ENCODE measurements around the gene NRP1.
A peak's percentile ranks its signal among the peaks of the same experiment; 100 is the strongest.
"Not testable (repeated sequence)": the region's sequence is repeated elsewhere in the genome, so short reads cannot be mapped to it uniquely, and the experiment has no call there.

NRP1 gene

DNA sequence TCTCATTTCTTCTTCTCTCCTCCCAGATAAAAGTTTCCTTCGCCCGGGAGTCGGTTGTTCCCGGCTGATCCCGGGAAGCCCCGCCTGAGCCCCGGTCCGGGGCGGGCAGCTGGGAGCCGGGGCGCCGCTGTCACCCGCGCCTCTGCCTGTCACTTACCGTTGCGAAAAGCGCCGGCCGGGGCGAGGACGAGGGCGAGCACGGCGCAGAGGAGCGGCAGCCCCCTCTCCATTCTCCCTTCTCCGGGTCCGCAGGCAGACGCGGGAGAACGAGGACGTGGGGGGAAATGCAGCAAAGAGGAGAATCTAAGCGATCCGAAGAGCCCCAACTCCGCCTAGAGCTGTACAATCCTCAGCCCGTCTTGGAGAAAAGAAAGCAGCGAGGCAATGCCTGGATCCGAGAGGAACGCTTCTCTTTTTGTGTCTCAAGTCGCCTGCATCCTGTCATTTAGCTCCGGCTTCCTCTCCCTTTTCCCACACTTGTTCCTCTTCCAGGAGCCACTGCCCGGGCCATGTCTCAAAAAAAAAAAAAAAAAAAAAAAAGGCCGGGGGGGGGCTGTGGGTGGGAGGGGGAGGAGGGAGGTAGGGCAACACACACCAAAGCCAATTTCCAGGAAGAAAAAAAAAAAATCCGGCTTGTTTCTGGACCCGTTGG is at the start of gene NRP1:
NRP1 (minus strand) TSS at position 515 of the 652 bp plus-strand sequence; CDS start at position 230, 285 bp downstream.
- Histone ChIP-seq H3K27me3 (ENCODE audit: control insufficient read depth in 1 of 2, insufficient read depth in 2 of 2, low read length in 2 of 2) (no peaks in the 10 kb centered on the region), H3K9me3 (ENCODE audit: control insufficient read depth in 2 of 2, low read length in 2 of 2) (no peaks in the 10 kb centered on the region), H3K36me3 (ENCODE audit: control insufficient read depth in 2 of 2, insufficient read depth in 2 of 2, low read length in 2 of 2) (peaks cover 0 to 4% of the 10 kb centered on the region in 2 donors), H3K4me1 (ENCODE audit: control insufficient read depth, insufficient read depth, low read length) (peaks cover 29% of the 10 kb centered on the region), H3K4me3 (ENCODE audit: low read length in 2 of 2) (peak within 1 kb of the TSS; percentile 77 to 85), H3K9ac (ENCODE audit: low read length in 2 of 2) (peak within 1 kb of the TSS; percentile 63 to 79), H3K27ac (ENCODE audit: low read length) (peak within 1 kb of the TSS; percentile 72)

DNA sequence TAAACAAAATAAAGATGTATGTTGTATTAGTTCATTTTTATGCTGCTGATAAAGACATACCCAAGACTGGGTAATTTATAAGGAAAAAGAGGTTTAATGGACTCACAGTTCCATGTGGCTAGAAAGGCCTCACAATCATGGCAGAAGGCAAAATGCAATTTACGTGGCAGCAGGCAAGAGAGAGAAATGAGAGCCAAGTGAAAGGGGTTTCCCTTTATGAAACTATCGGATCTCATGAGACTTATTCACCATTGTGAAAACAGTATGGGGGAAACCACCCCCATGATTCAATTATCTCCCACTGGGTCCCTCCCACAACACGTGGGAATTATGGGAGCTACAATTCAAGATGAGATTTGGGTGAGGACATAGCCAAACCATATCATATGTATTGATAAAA is 49.7 kb upstream of the NRP1 start:
- H3K27ac ChIP-seq (ENCODE audit: low read length); H3K9me3 ChIP-seq (ENCODE audit: control insufficient read depth in 2 of 2, low read length in 2 of 2); H3K4me3 ChIP-seq (ENCODE audit: low read length in 2 of 2); H3K9ac ChIP-seq (ENCODE audit: low read length in 2 of 2); H3K4me1 ChIP-seq (ENCODE audit: control insufficient read depth, insufficient read depth, low read length); H3K36me3 ChIP-seq (ENCODE audit: control insufficient read depth in 2 of 2, insufficient read depth in 2 of 2, low read length in 2 of 2); H3K27me3 ChIP-seq (ENCODE audit: control insufficient read depth in 1 of 2, insufficient read depth in 2 of 2, low read length in 2 of 2): not testable (repeated sequence)

DNA sequence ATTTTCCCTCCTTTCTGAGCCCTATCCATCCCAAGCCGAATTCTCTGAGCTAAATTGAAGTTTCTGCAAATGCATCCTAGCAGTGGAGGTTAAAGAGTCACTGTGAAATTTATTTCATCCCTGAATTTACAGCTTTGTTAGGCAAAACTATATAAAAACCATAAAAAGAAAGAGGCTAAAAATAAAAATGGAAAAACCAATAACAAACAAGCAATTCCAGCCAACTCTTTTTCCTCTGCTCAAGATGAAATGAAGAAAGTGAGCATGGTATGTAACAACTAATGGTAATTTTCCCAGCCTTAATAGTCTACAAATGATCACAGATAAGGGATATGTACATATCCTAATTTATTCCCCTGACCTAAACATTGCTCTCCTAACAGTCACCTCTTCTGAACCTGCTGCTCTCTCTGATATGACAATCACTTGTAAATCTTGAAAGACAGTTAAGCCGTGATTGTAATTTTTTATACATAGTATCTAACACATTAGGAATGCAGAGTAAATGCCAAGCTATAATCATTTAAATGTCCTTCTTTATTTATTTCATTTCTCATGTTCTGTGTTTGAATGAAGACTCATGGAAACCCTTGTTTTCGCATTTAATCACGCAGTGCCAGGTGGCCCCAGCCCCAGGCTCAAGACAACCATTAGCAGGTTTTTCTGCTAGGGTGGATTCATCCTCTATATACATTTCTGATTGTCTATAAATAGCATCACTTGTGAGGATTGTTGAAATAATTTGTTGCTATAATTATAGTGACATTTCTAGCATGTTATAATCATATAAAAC is 48.6 kb upstream of the NRP1 start:
- no peaks in the 10 kb centered on the region for H3K36me3 ChIP-seq (ENCODE audit: control insufficient read depth in 2 of 2, insufficient read depth in 2 of 2, low read length in 2 of 2)
- no peak overlapping the region for H3K27ac ChIP-seq (ENCODE audit: low read length)
- H3K27me3 ChIP-seq (ENCODE audit: control insufficient read depth in 1 of 2, insufficient read depth in 2 of 2, low read length in 2 of 2): no peaks in the 10 kb centered on the region
- H3K9ac ChIP-seq (ENCODE audit: low read length in 2 of 2): no peak overlapping the region
- H3K9me3 ChIP-seq (ENCODE audit: control insufficient read depth in 2 of 2, low read length in 2 of 2): no peaks in the 10 kb centered on the region
- no peak overlapping the region for H3K4me3 ChIP-seq (ENCODE audit: low read length in 2 of 2)
- no peaks in the 10 kb centered on the region for H3K4me1 ChIP-seq (ENCODE audit: control insufficient read depth, insufficient read depth, low read length)

DNA sequence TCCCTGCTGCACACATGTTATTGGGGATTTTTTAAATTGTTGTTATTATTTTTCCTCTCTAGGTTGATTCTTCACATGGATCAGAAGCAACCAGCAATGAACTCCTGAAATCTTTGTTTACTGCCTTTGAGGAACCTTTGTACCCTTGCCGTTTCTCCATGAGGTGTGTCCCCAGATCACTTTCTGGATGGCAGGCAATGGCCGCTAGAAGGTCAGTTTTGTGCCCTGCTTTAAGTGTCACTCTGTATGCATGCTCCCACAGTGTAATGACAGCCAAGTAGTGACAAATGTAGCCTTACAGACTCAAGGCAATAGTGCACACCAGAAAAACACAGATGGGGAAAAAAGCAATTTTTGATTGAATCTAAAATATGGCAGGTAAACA is 47.7 kb upstream of the NRP1 start:
- Histone ChIP-seq H3K36me3 (ENCODE audit: control insufficient read depth in 2 of 2, insufficient read depth in 2 of 2, low read length in 2 of 2) (no peaks in the 10 kb centered on the region), H3K27me3 (ENCODE audit: control insufficient read depth in 1 of 2, insufficient read depth in 2 of 2, low read length in 2 of 2) (no peaks in the 10 kb centered on the region), H3K9me3 (ENCODE audit: control insufficient read depth in 2 of 2, low read length in 2 of 2) (no peaks in the 10 kb centered on the region), H3K9ac (ENCODE audit: low read length in 2 of 2) (no peak overlapping the region), H3K4me3 (ENCODE audit: low read length in 2 of 2) (no peak overlapping the region), H3K4me1 (ENCODE audit: control insufficient read depth, insufficient read depth, low read length) (no peaks in the 10 kb centered on the region), H3K27ac (ENCODE audit: low read length) (no peak overlapping the region)

DNA sequence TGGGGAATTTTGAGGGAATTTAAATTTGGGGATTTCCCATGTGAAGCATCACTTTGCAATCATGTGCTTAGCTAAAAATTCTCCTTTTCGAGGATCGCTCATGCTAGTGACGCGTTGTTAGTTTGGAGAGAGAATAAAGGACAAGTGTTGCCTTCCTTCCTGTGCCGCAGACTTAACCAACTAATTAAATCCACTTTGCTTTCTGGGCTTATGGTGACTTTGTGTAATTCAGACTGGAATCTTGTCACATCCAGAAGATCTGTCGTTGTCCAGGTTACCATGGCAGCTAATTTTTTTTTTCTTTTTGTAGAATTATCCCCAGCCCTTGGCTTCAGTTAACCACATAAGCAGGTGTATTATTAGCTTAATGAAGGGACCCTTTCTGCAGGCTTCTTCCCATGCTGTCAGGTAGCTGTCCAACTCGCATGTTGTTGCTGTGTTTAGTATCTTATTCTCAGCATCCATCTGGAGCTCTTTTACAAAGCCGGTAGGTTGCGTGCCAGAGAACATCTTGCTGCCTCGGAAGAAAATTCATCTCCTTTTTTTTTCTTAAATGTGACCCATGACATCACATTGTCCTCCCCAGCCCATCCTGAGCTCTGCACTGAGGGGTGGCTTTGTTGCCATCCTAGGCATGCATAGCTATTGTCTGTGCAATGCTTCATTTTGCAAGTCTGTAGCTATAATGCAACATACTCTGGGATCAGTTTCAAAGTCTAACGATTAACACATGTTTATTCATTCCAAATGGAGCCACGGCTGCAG is 47.2 kb upstream of the NRP1 start:
- Histone ChIP-seq H3K27ac (ENCODE audit: low read length) (no peak overlapping the region), H3K4me1 (ENCODE audit: control insufficient read depth, insufficient read depth, low read length) (no peaks in the 10 kb centered on the region), H3K4me3 (ENCODE audit: low read length in 2 of 2) (no peak overlapping the region), H3K9me3 (ENCODE audit: control insufficient read depth in 2 of 2, low read length in 2 of 2) (no peaks in the 10 kb centered on the region), H3K36me3 (ENCODE audit: control insufficient read depth in 2 of 2, insufficient read depth in 2 of 2, low read length in 2 of 2) (no peaks in the 10 kb centered on the region), H3K9ac (ENCODE audit: low read length in 2 of 2) (no peak overlapping the region), H3K27me3 (ENCODE audit: control insufficient read depth in 1 of 2, insufficient read depth in 2 of 2, low read length in 2 of 2) (no peaks in the 10 kb centered on the region)

DNA sequence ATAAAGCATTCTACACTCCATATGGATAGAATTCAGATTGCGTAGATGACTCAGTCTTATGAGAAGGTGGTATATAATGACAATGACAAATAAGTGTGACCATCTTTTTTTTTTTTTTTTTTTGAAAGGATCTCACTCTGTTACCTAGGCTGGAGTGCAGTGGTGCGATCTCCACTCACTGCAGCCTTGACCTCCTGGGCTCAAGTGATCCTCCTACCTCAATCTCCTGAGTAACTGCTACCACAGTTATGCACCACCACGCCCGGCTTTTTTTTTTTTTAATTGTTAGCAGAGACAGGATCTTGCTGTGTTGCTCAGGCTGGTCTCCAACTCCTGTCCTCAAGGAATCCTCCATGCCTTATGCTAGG is 43.2 kb upstream of the NRP1 start:
- H3K4me3 ChIP-seq (ENCODE audit: low read length in 2 of 2): no peak overlapping the region
- no peaks in the 10 kb centered on the region for H3K4me1 ChIP-seq (ENCODE audit: control insufficient read depth, insufficient read depth, low read length)
- H3K27me3 ChIP-seq (ENCODE audit: control insufficient read depth in 1 of 2, insufficient read depth in 2 of 2, low read length in 2 of 2): no peaks in the 10 kb centered on the region
- no peaks in the 10 kb centered on the region for H3K9me3 ChIP-seq (ENCODE audit: control insufficient read depth in 2 of 2, low read length in 2 of 2)
- H3K9ac ChIP-seq (ENCODE audit: low read length in 2 of 2): no peak overlapping the region
- no peak overlapping the region for H3K27ac ChIP-seq (ENCODE audit: low read length)
- no peaks in the 10 kb centered on the region for H3K36me3 ChIP-seq (ENCODE audit: control insufficient read depth in 2 of 2, insufficient read depth in 2 of 2, low read length in 2 of 2)

DNA sequence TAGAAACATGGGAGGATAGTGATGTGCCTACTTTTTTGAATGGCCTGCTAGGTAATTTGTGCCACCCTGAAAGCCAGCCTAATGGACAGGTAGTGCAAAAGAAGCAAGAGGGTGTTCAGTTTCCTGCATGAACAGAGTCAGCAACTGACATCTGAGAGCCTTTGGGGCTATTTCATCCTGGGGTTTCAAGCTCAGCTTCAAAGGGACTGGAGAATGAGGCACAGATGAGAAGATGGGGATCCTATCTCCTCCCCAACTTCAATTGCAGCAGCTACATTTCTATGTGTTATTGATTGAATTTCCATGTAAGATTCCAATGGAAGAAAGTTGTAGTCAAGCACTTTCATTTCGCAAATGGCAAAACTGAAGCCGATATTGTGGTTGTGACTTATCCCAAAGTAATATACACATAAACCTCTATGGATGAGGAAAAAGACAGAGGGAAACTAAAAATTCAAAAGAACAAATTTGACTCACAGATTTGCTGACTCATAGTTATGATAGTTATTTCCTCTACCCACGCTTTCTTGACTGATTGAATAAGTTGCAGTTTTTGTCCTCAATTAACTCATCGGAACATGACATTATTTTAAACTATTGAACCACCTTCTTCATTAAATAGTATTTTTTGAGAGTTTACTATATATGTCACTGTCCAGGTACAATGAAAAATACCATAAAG is 42.6 kb upstream of the NRP1 start:
- no peaks in the 10 kb centered on the region for H3K9me3 ChIP-seq (ENCODE audit: control insufficient read depth in 2 of 2, low read length in 2 of 2)
- H3K9ac ChIP-seq (ENCODE audit: low read length in 2 of 2): no peak overlapping the region
- no peaks in the 10 kb centered on the region for H3K4me1 ChIP-seq (ENCODE audit: control insufficient read depth, insufficient read depth, low read length)
- no peaks in the 10 kb centered on the region for H3K36me3 ChIP-seq (ENCODE audit: control insufficient read depth in 2 of 2, insufficient read depth in 2 of 2, low read length in 2 of 2)
- no peaks in the 10 kb centered on the region for H3K27me3 ChIP-seq (ENCODE audit: control insufficient read depth in 1 of 2, insufficient read depth in 2 of 2, low read length in 2 of 2)
- no peak overlapping the region for H3K27ac ChIP-seq (ENCODE audit: low read length)
- H3K4me3 ChIP-seq (ENCODE audit: low read length in 2 of 2): no peak overlapping the region

DNA sequence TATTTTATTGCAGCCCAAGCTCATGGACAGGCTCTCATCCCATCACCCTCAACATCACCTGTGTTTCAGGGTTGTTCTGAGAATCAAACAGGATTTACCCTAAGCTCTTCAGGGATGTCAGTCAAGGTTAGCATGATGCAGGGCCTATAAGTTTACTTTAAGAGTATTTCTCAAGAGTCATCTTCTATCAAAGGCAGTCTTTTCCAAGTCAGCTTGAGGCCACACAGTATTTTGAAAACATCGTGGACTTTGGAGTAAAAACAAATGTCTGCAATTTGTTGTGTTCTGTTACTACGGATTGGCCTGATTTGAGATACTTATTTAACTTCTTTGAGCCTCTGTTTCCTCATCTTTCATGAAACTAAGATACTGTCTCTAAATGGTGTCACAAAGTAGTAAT is 42.0 kb upstream of the NRP1 start:
- Histone ChIP-seq H3K27ac (ENCODE audit: low read length) (no peak overlapping the region), H3K27me3 (ENCODE audit: control insufficient read depth in 1 of 2, insufficient read depth in 2 of 2, low read length in 2 of 2) (no peaks in the 10 kb centered on the region), H3K9me3 (ENCODE audit: control insufficient read depth in 2 of 2, low read length in 2 of 2) (no peaks in the 10 kb centered on the region), H3K4me1 (ENCODE audit: control insufficient read depth, insufficient read depth, low read length) (no peaks in the 10 kb centered on the region), H3K36me3 (ENCODE audit: control insufficient read depth in 2 of 2, insufficient read depth in 2 of 2, low read length in 2 of 2) (no peaks in the 10 kb centered on the region), H3K9ac (ENCODE audit: low read length in 2 of 2) (no peak overlapping the region), H3K4me3 (ENCODE audit: low read length in 2 of 2) (no peak overlapping the region)

DNA sequence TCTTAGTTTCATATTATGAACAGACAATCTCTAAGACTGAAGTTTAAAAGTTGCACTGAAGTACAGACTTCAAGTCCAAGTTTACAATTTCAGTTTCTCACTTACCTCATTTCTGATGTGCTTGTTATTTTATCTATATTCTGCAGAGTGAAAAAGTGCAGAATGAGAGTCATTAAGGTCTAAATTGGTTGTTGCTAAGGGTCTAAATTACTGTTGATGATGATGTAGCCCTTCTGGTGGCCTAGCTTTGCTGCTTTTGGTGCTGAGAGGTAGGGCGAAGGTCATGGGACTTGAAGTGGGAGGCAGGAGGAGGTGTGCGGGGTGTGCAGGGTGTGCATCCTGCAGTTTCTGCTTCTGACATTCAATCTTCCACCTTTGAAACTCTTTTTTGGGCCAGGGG is 38.8 kb upstream of the NRP1 start:
- Histone ChIP-seq H3K9ac (ENCODE audit: low read length in 2 of 2) (no peak overlapping the region), H3K9me3 (ENCODE audit: control insufficient read depth in 2 of 2, low read length in 2 of 2) (no peaks in the 10 kb centered on the region), H3K27ac (ENCODE audit: low read length) (no peak overlapping the region), H3K27me3 (ENCODE audit: control insufficient read depth in 1 of 2, insufficient read depth in 2 of 2, low read length in 2 of 2) (no peaks in the 10 kb centered on the region), H3K36me3 (ENCODE audit: control insufficient read depth in 2 of 2, insufficient read depth in 2 of 2, low read length in 2 of 2) (no peaks in the 10 kb centered on the region), H3K4me1 (ENCODE audit: control insufficient read depth, insufficient read depth, low read length) (no peaks in the 10 kb centered on the region), H3K4me3 (ENCODE audit: low read length in 2 of 2) (no peak overlapping the region)

DNA sequence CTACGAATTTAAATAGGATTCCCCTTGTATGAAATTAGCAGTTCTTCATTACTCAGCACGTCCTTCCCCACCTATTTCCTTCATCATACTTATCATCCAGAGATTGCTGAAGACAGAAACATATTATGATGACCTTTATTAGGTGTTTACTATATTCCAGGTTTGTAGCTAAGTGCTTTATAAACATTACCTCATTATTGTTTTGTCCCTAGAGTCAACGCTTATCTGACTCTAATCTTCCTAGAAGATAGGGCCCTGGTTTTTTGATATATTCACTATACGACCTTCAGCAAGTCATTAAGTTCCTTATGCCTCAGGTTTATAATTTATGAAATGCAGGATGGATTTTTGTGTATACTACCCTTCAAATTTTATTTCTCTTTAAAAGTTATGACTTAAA is 36.8 kb upstream of the NRP1 start:
- no peak overlapping the region for H3K9ac ChIP-seq (ENCODE audit: low read length in 2 of 2)
- H3K9me3 ChIP-seq (ENCODE audit: control insufficient read depth in 2 of 2, low read length in 2 of 2): no peaks in the 10 kb centered on the region
- no peaks in the 10 kb centered on the region for H3K4me1 ChIP-seq (ENCODE audit: control insufficient read depth, insufficient read depth, low read length)
- H3K27me3 ChIP-seq (ENCODE audit: control insufficient read depth in 1 of 2, insufficient read depth in 2 of 2, low read length in 2 of 2): no peaks in the 10 kb centered on the region
- no peak overlapping the region for H3K27ac ChIP-seq (ENCODE audit: low read length)
- no peak overlapping the region for H3K4me3 ChIP-seq (ENCODE audit: low read length in 2 of 2)
- H3K36me3 ChIP-seq (ENCODE audit: control insufficient read depth in 2 of 2, insufficient read depth in 2 of 2, low read length in 2 of 2): no peaks in the 10 kb centered on the region
